ENCODE measurements around the gene TBCE.
"Not testable (repeated sequence)": the region's sequence is repeated elsewhere in the genome, so short reads cannot be mapped to it uniquely, and the experiment has no call there.

TBCE gene

DNA sequence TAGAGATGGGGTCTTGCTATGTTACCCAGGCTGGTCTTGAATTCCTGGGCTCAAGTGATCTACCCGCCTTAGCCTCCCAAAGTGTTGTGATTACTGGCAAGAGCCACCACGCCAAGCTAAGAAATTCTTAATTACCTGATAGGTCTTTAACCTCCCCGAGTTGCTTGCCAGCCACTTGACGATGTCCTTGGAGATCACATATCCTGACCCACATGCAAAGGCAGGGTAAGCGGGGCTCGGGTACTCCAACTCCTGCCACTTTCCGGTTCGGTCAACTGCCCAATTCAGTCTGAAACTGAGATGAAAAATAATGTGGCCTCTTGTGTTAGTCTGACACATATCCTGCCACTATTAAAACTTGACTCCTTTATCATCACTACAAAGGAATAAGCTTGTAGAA lies 86.8 kb downstream of the TBCE start:
- Histone ChIP-seq H3K27me3 (replicated peaks; ENCODE audit: control insufficient read depth, insufficient read depth, low read length) (no peaks in the 10 kb centered on the region), H3K4me3 (replicated peaks; ENCODE audit: low read depth, low read length) (no peak overlapping the region), H3K36me3 (ENCODE audit: control insufficient read depth, insufficient read depth, low read length) (peaks cover 3% of the 10 kb centered on the region)
- no peak for DNase-seq (ENCODE audit: extremely low read depth, insufficient read length)
- TF ChIP-seq, protein P1, sequence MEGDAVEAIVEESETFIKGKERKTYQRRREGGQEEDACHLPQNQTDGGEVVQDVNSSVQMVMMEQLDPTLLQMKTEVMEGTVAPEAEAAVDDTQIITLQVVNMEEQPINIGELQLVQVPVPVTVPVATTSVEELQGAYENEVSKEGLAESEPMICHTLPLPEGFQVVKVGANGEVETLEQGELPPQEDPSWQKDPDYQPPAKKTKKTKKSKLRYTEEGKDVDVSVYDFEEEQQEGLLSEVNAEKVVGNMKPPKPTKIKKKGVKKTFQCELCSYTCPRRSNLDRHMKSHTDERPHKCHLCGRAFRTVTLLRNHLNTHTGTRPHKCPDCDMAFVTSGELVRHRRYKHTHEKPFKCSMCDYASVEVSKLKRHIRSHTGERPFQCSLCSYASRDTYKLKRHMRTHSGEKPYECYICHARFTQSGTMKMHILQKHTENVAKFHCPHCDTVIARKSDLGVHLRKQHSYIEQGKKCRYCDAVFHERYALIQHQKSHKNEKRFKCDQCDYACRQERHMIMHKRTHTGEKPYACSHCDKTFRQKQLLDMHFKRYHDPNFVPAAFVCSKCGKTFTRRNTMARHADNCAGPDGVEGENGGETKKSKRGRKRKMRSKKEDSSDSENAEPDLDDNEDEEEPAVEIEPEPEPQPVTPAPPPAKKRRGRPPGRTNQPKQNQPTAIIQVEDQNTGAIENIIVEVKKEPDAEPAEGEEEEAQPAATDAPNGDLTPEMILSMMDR (IDR thresholded peaks at IDR 0.05; ENCODE audit: insufficient read depth, low read length, poor library complexity, severe bottlenecking) = no peak

DNA sequence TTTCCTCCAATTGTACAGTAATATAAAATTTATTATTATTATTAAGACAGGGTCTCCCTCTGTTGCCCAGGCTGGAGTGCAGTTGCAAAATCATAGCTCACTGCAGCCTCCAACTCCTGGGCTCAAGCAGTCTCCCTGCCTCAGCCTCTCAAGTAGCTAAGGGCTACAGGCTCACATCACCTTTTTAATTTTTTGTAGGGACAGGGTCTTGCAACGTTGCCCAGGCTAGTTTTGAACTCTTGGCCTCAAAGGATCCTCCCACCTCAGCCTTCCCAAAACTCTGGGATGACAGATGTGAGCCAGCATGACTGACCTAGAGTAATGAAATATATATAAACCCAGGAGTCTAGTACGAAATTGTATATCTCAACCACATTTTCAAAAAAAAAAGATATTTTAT lies 87.9 kb downstream of the TBCE start:
- H3K36me3 ChIP-seq (ENCODE audit: control insufficient read depth, insufficient read depth, low read length) = peaks cover 3% of the 10 kb centered on the region
- no peaks in the 10 kb centered on the region for H3K27me3 ChIP-seq (replicated peaks; ENCODE audit: control insufficient read depth, insufficient read depth, low read length)
- no peak for DNase-seq (ENCODE audit: extremely low read depth, insufficient read length)
- no peak overlapping the region for H3K4me3 ChIP-seq (replicated peaks; ENCODE audit: low read depth, low read length)
- TF ChIP-seq, protein P1 (IDR thresholded peaks at IDR 0.05; ENCODE audit: insufficient read depth, low read length, poor library complexity, severe bottlenecking) = no peak

DNA sequence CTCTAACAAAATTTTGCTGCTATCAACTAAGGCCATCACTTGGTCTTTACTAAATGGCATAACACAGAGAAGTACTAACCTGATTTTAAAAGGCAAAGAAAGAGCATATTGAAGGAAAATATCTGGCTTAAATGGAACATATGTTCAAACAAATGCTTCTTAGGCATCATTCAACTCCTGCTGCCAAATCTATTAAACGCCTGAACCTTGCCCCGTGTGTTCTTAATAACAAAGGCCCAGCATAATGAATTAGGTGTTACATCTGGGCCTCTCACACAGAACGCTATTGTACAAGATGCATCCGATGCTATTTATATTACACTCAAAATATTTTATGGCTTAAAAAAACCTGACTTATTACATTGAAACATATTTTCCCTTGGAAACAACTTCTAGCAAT lies 88.6 kb downstream of the TBCE start:
- TF ChIP-seq, protein P1 (IDR thresholded peaks at IDR 0.05; ENCODE audit: insufficient read depth, low read length, poor library complexity, severe bottlenecking) = no peak
- no peaks in the 10 kb centered on the region for H3K27me3 ChIP-seq (replicated peaks; ENCODE audit: control insufficient read depth, insufficient read depth, low read length)
- no peak overlapping the region for H3K4me3 ChIP-seq (replicated peaks; ENCODE audit: low read depth, low read length)
- peaks cover 3% of the 10 kb centered on the region for H3K36me3 ChIP-seq (ENCODE audit: control insufficient read depth, insufficient read depth, low read length)
- DNase-seq (ENCODE audit: extremely low read depth, insufficient read length) = no peak

DNA sequence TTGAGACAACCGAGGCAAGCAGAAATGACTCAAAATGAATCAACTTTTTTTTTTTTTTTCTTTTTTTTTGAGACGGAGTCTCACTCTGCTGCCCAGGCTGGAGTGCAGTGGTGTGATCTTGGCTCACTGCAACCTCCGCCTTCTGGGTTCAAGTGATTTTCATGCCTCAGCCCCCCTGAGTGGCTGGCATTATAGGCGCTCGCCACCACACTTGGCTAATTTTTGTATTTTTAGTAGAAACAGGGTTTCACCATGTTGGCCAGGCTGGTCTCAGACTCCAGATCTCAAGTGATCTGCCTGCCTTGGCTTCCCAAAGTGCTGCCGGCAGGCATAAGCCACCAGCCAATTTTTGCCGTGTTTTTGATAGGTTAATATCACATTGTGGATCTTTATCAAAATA lies 90.6 kb downstream of the TBCE start:
- not testable (repeated sequence) for H3K36me3 ChIP-seq (ENCODE audit: control insufficient read depth, insufficient read depth, low read length); H3K4me3 ChIP-seq (replicated peaks; ENCODE audit: low read depth, low read length); H3K27me3 ChIP-seq (replicated peaks; ENCODE audit: control insufficient read depth, insufficient read depth, low read length); DNase-seq (ENCODE audit: extremely low read depth, insufficient read length)

DNA sequence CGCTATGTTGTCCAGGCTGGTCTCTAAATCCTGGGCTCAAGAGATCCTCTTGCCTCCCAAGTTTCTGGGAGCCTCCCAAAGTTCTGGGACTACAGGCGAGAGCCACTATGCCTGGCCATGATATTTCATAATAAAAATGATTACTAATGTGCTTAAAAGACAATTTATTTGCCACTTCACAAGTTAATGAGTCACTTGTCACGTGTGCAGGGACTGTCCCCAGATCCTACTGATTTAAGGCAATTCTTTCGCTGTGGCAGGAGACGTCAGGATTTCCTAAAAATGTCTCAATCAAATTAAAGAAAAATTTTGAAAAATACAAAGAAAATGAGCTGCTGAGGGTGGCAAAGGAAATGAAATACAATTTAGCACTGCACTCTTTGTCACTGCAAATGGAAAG lies 93.5 kb downstream of the TBCE start:
- DNase-seq (ENCODE audit: extremely low read depth, insufficient read length) = no peak
- TF ChIP-seq, protein P1 (IDR thresholded peaks at IDR 0.05; ENCODE audit: insufficient read depth, low read length, poor library complexity, severe bottlenecking) = no peak

DNA sequence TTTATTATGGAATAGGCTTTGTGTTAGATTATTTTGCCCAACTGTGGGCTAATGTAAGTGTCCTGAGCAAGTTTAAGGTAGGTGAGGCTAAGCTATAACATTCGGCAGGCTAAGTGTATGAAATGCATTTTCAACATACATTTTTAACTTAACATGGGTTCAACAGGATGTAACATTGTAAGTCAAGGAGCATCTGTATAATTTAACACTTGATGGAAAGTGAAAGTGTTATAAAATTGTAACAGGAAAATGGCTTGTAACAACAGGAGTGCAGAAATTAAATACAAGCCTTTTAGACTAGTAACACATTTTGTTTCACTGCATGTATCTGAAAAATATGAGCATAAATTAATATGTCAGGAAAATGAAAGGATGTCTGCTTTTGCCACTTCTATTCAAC lies 94.7 kb downstream of the TBCE start:
- TF ChIP-seq, protein P1 (IDR thresholded peaks at IDR 0.05; ENCODE audit: insufficient read depth, low read length, poor library complexity, severe bottlenecking) = no peak
- H3K27me3 ChIP-seq (replicated peaks; ENCODE audit: control insufficient read depth, insufficient read depth, low read length) = no peaks in the 10 kb centered on the region
- DNase-seq (ENCODE audit: extremely low read depth, insufficient read length) = no peak
- no peak overlapping the region for H3K4me3 ChIP-seq (replicated peaks; ENCODE audit: low read depth, low read length)
- no peaks in the 10 kb centered on the region for H3K36me3 ChIP-seq (ENCODE audit: control insufficient read depth, insufficient read depth, low read length)

More for the DNA sequence above, 93.5 kb downstream of the TBCE start:
- Histone ChIP-seq H3K36me3 (ENCODE audit: control insufficient read depth, insufficient read depth, low read length) (no peaks in the 10 kb centered on the region), H3K27me3 (replicated peaks; ENCODE audit: control insufficient read depth, insufficient read depth, low read length) (no peaks in the 10 kb centered on the region), H3K4me3 (replicated peaks; ENCODE audit: low read depth, low read length) (no peak overlapping the region)

DNA sequence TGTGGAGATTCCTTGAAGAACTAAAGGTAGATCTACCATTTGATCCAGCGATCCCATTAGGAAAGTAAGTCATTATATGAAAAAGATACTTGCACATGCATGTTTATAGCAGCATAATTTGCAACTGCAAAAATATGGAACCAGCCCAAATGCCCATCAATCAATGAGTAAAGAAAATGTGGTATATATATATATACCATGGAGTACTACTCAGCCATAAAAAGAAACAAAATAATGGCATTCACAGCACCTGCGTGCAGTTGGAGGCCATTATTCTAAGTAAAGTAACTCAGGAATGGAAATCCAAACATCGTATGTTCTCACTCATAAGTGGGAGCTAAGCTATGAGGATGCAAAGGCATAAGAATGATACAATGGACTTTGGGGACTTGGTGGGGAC lies 95.6 kb downstream of the TBCE start:
- H3K27me3 ChIP-seq (replicated peaks; ENCODE audit: control insufficient read depth, insufficient read depth, low read length); H3K4me3 ChIP-seq (replicated peaks; ENCODE audit: low read depth, low read length); H3K36me3 ChIP-seq (ENCODE audit: control insufficient read depth, insufficient read depth, low read length); DNase-seq (ENCODE audit: extremely low read depth, insufficient read length): not testable (repeated sequence)

All from GM06990 (cell line).